HG03045 (cell line): ENCODE measurements around the gene SLC22A1.
"Not testable (repeated sequence)": the region's sequence is repeated elsewhere in the genome, so short reads cannot be mapped to it uniquely, and the experiment has no call there.

Experiments used
- ATAC-seq: cut with Tn5 transposase; IDR thresholded peaks from one replicate; pipeline ENCODE4 v1.9.1; 2021; ENCODE audit warnings: mild to moderate bottlenecking, moderate library complexity; ENCODE audit not compliant: unreplicated experiment

SLC22A1 gene

DNA sequence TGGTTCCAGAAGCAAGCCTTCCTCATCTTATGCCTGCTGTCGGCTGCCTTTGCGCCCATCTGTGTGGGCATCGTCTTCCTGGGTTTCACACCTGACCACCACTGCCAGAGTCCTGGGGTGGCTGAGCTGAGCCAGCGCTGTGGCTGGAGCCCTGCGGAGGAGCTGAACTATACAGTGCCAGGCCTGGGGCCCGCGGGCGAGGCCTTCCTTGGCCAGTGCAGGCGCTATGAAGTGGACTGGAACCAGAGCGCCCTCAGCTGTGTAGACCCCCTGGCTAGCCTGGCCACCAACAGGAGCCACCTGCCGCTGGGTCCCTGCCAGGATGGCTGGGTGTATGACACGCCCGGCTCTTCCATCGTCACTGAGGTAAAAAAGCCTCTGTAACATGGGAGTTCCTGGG, 366 bp downstream of the SLC22A1 start:
- no peak for ATAC-seq

- ATAC-seq = no peak
Observed at GRCh38 chr6:160122744-160123143, 1.1 kb downstream of the SLC22A1 start.

DNA sequence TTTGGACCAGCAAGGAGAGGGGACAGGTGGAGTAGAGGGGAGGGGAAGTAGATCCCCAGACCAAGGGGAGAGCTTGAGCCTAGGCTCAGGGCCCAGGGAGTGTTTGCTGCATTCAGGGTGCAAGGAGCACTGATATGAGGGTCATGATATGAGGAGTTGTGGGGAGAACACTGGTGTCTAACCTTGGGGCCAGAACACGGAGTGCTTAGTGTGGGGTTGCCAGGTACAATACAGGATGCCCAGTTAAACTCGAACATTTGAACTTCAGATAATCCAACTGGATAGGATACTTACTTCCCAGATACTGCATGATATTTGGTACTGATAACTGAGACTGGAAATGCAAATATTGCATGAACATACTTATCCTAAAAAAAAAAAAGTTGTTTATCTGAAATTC, 2.4 kb downstream of the SLC22A1 start:
- ATAC-seq = no peak

DNA sequence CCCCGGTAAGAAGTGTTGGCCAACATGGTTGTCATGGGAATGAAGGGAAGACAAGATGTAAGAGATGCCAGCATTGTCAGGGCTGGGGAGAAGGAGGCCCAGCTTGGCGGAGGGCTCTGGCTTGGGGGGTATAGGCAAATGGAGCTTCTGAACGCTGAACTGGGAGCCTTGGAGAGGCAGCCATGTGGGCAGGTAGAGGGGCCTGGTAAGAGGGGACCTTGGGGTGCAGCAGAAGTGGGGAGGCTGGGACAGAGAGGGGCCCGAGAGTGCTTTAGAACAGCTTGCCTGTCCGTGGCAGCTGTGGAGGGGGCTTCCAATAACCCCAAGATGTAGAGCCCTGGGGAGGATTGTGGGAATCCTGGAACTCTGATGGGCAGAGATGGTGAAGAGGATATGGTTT, 3.0 kb downstream of the SLC22A1 start:
- no peak for ATAC-seq

DNA sequence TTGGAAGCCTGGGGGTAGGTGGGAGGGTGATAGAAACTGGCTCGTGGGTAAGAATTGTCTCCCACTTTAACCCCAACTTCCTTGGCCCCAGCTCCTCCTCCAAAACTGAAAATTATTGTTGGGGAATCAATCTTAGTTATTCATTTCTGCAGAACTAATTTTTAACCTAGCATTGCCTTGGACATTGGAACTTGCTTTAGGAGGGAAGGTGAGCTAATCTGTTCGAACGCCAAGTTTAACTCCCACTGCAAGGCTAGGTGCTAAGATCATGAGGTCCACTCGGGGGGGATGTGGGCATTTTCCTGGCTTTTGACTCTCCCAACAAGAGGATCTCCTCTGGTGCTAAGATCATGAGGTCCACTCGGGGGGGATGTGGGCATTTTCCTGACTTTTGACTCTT, 3.5 kb downstream of the SLC22A1 start:
- not testable (repeated sequence) for ATAC-seq

GRCh38 chr6:160127270-160128124, 5.9 kb downstream of the SLC22A1 start:
- no peak for ATAC-seq

GRCh38 chr6:160128125-160128683, 6.6 kb downstream of the SLC22A1 start:
- ATAC-seq = no peak

DNA sequence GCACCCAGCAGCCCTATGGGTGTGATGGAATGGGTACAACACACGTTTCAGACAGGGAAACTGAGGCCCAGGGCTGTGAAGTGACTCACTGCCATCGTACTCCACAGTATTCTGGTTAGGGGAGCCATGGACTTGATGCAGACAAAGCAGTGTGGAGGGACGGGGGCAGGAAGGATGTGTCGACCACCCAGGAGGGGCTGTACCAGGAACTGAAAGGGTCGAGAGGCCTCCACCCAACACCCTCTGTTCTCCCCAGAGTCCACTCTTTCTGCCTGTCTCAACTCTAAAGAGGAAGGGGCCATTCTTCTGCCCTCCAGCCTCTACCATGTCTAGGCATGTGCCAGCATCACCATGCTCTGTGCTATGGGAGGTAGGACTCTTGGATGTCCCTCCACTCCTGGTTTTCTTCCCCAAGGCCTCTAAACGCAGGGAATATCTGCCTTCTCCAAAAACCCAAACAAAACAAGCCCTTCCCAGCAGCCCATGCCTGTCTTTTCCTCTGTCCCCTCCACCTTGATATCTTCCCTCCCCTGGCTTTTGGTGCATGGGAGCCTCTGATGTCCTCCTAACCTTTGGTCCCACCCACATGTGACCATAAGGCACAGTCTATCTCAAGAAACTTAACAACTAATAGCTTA, 7.4 kb downstream of the SLC22A1 start:
- ATAC-seq = no peak

GRCh38 chr6:160129881-160130615, 8.4 kb downstream of the SLC22A1 start:
- ATAC-seq = no peak

DNA sequence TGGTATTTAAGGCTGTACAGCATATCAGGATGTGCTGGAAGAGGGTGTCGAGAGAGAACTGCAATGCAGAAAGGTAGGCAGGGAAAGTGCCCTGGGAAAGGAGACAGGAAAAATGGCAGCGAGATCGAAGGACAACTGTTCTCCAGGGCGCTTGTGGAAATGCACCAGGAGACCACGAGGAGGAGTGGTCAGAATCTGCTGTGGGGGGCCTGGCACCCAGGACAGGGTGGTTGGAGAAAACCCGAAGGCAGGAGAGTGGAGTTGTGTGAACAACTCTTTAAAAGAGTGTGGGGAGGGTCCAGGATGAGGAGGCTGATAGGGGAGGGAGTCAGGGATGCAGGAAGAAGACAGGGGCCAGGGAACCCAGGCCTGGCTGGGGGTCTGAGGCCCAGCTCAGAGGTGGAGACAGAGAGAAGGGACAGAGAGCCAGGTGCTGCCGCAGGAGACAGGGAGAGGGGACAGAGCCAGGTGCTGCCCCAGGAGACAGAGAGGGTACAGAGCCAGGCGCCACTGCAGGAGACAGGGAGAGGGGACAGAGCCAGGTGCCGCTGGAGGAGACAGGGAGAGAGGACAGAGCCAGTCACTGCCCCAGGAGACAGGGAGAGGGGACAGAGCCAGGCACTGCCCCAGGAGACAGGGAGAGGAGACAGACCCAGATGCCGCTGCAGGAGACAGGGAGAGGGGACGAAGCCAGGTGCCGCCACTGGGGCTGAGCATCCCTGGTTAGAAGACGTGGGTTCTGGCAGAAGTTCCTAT, 9.3 kb downstream of the SLC22A1 start:
- no peak for ATAC-seq

- no peak for ATAC-seq
Observed at GRCh38 chr6:160131636-160132296, 10.2 kb downstream of the SLC22A1 start.

DNA sequence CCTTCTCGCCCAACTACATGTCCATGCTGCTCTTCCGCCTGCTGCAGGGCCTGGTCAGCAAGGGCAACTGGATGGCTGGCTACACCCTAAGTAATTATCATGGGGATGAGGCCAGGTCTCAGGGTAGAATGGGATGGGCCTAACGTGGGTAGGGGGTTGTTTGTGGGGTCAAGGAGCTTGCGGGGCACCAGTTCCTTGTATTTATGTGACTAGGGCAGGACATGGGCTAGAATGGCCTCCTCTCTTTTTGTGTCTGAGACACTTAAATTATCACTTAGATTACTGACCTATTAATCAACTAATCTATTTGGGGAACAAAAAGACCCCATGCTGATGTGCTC, 10.7 kb downstream of the SLC22A1 start:
- no peak for ATAC-seq

GRCh38 chr6:160132776-160133338, 11.2 kb downstream of the SLC22A1 start:
- ATAC-seq = no peak

GRCh38 chr6:160133441-160134336, 12.1 kb downstream of the SLC22A1 start:
- no peak for ATAC-seq

DNA sequence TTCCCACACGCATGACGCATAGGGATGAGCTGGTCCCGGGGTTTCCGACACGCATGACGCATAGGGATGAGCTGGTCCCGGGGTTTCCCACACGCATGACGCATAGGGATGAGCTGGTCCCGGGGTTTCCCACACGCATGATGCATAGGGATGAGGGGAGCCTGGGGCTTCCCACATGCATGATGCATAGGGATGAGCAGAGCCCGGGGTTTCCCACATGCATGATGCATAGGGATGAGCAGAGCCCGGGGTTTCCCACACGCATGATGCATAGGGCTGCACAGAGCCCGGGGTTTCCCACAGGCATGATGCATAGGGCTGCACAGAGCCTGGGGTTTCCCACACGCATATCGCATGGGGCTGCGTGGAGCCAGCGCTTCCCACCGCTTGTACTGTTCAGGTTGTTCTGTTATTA, 12.7 kb downstream of the SLC22A1 start:
- not testable (repeated sequence) for ATAC-seq

GRCh38 chr6:160134779-160135547, 13.3 kb downstream of the SLC22A1 start:
- ATAC-seq = no peak

- no peak for ATAC-seq
Observed at GRCh38 chr6:160135907-160136655, 14.5 kb downstream of the SLC22A1 start.
